HCT116 (cell line): ENCODE results near the gene LCNL1. TPM values are rescaled to one million over a fixed set of nuclear protein-coding genes. Genes with fewer than 3 reads are reported as not detected.

Experiments
- ATAC-seq: fragments of 200-7000 bp; cut with Tn5 transposase; 2 replicates; pipeline ENCODE4 v1.9.1; 2020; ENCODE audit warnings: mild to moderate bottlenecking, moderate library complexity
- BruUV-seq: library from RNA; stranded (reverse); fragments of 400-500 nt; replicated peaks from 2 replicates; lab custom pipeline; 2021; lab: Mats Ljungman, UMichigan
- CTCF ChIA-PET: fragments of 300-600 bp; sonication (Branson Sonifier 250); formaldehyde crosslinking; loops from one replicate; lab custom pipeline; 2021; ENCODE audit warnings: antibody characterized with exemption; lab: Charles Lee
- POLR2A ChIA-PET: fragments of 300-600, 350-600 bp; sonication (Branson Sonifier 250); formaldehyde crosslinking; loops from one replicate; lab custom pipeline; 2021; ENCODE audit warnings: antibody characterized with exemption; lab: Charles Lee
- RAD21 ChIA-PET, 2 experiments: fragments of 300-600 bp; sonication (Branson Sonifier 250); formaldehyde crosslinking; loops; one replicate each; lab custom pipeline; 2023; ENCODE audit warnings: low total read pairs in 2 of 2; ENCODE audit not compliant: uncharacterized antibody in 2 of 2, unreplicated experiment in 2 of 2, low non-redundant PET in 1 of 2; lab: Charles Lee
- DNase-seq: peaks from one replicate; pipeline ENCODE4 v3.0.0-alpha.2; 2010; ENCODE audit warnings: low read depth, low spot score
- H2AFZ ChIP-seq: fragments of 200-600 bp; shearing (Covaris generic), sonication (generic); 2 replicates; pipeline ENCODE4 v1.6.1; 2017; ENCODE audit warnings: low read depth, mixed run types, mixed read lengths, antibody characterized with exemption, low read length; ENCODE audit not compliant: poor library complexity, severe bottlenecking
- H3K27ac ChIP-seq: 2 replicates; pipeline ENCODE4 v1.5.1; 2012; ENCODE audit warnings: low read depth, low read length
- H3K27me3 ChIP-seq: fragments of 200-600 bp; sonication (generic); 2 replicates; pipeline ENCODE4 v1.6.1; 2016; ENCODE audit warnings: mixed run types, low read length, mixed read lengths; ENCODE audit not compliant: insufficient read depth
- H3K36me3 ChIP-seq, 2 experiments: fragments of 200-500 bp in 1 of 2; fragments of 200-600 bp in 1 of 2; sonication (Bioruptor generic) in 1 of 2; sonication (generic) in 1 of 2; 2 replicates each; pipeline versions ENCODE4 v1.5.1 to v1.6.1; 2014 to 2016; ENCODE audit warnings: low read length in 2 of 2, inconsistent platforms in 1 of 2, mixed read lengths in 1 of 2, mixed run types in 1 of 2; ENCODE audit not compliant: insufficient read depth in 2 of 2, control insufficient read depth in 1 of 2
- H3K4me1 ChIP-seq, 2 experiments: fragments of 200-600 bp in 1 of 2; sonication (generic) in 1 of 2; 2 replicates each; pipeline versions ENCODE4 v1.5.1 to v1.6.1; 2012 to 2017; ENCODE audit warnings: low read length in 2 of 2, inconsistent platforms in 1 of 2, mild to moderate bottlenecking in 1 of 2, mixed read lengths in 1 of 2, mixed run types in 1 of 2, moderate library complexity in 1 of 2; ENCODE audit not compliant: insufficient read depth in 2 of 2, control insufficient read depth in 1 of 2
- H3K4me2 ChIP-seq: fragments of 200-600 bp; sonication (generic); 2 replicates; pipeline ENCODE4 v1.6.1; 2017; ENCODE audit warnings: mixed run types, low read length, mixed read lengths
- H3K4me3 ChIP-seq, 2 experiments: fragments of 200-600 bp in 1 of 2; sonication (generic) in 1 of 2; replicated peaks in 1 of 2; 2 replicates each; pipeline ENCODE4 v1.5.1; 2011 to 2016; ENCODE audit warnings: low read length in 2 of 2, control low read depth in 1 of 2, low read depth in 1 of 2, mild to moderate bottlenecking in 1 of 2, mixed read lengths in 1 of 2, mixed run types in 1 of 2
- H3K79me2 ChIP-seq: fragments of 200-600 bp; sonication (generic); 2 replicates; pipeline ENCODE4 v1.6.1; 2017; ENCODE audit warnings: mild to moderate bottlenecking, mixed run types, low read length, moderate library complexity, mixed read lengths; ENCODE audit not compliant: insufficient read depth
- H3K9ac ChIP-seq: fragments of 200-600 bp; sonication (generic); 2 replicates; pipeline ENCODE4 v1.6.1; 2016; ENCODE audit warnings: low read length, mixed read lengths
- H3K9me2 ChIP-seq: fragments of 200-600 bp; sonication (generic), shearing (Covaris generic); 2 replicates; pipeline ENCODE4 v1.6.1; 2017; ENCODE audit warnings: mixed run types, mild to moderate bottlenecking, moderate library complexity; ENCODE audit not compliant: insufficient read depth
- H3K9me3 ChIP-seq, 2 experiments: fragments of 200-500 bp in 1 of 2; fragments of 200-600 bp in 1 of 2; sonication (Bioruptor generic) in 1 of 2; sonication (generic) in 1 of 2; 2 replicates each; pipeline ENCODE4 v1.6.1; 2014 to 2017; ENCODE audit warnings: low read length in 2 of 2, mixed read lengths in 2 of 2, inconsistent platforms in 1 of 2, low read depth in 1 of 2, mild to moderate bottlenecking in 1 of 2, mixed run types in 1 of 2, moderate library complexity in 1 of 2; ENCODE audit not compliant: control insufficient read depth in 1 of 2, insufficient read depth in 1 of 2
- H4K20me1 ChIP-seq: fragments of 200-600 bp; sonication (generic), shearing (Covaris generic); 2 replicates; pipeline ENCODE4 v1.6.1; 2017; ENCODE audit warnings: mixed run types, mild to moderate bottlenecking, moderate library complexity; ENCODE audit not compliant: insufficient read depth
- EGR1 ChIP-seq: IDR thresholded peaks from 2 replicates; pipeline ENCODE4 v1.6.1; 2012; ENCODE audit warnings: low read depth
- ELF1 ChIP-seq: IDR thresholded peaks from 2 replicates; pipeline ENCODE4 v1.6.1; 2012; ENCODE audit warnings: low read depth, borderline replicate concordance
- POLR2A ChIP-seq: IDR thresholded peaks from 2 replicates; pipeline ENCODE4 v1.7.0; 2011; ENCODE audit warnings: borderline replicate concordance; ENCODE audit not compliant: insufficient read depth, insufficient read length; ENCODE audit errors: extremely low read depth
- TCF7L2 ChIP-seq: IDR thresholded peaks from 2 replicates; pipeline ENCODE4 v1.7.0; 2011; ENCODE audit warnings: borderline replicate concordance, inconsistent platforms; ENCODE audit not compliant: insufficient read depth, insufficient read length; ENCODE audit errors: extremely low read depth
- intact Hi-C: fragments of 100-400 bp; cut with micrococcal nuclease; formaldehyde crosslinking; loops from 2 replicates; pipeline ENCODE4 v1.10.0; 2022
- total RNA-seq: library from RNA; stranded (reverse); gene quantifications from one replicate; pipeline ENCODE4 v1.2.1, GENCODE V29; 2021; ENCODE audit not compliant: unreplicated experiment

LCNL1 gene
- total RNA-seq, 1 experiment from 2014 or later: 0.44 TPM

DNA sequence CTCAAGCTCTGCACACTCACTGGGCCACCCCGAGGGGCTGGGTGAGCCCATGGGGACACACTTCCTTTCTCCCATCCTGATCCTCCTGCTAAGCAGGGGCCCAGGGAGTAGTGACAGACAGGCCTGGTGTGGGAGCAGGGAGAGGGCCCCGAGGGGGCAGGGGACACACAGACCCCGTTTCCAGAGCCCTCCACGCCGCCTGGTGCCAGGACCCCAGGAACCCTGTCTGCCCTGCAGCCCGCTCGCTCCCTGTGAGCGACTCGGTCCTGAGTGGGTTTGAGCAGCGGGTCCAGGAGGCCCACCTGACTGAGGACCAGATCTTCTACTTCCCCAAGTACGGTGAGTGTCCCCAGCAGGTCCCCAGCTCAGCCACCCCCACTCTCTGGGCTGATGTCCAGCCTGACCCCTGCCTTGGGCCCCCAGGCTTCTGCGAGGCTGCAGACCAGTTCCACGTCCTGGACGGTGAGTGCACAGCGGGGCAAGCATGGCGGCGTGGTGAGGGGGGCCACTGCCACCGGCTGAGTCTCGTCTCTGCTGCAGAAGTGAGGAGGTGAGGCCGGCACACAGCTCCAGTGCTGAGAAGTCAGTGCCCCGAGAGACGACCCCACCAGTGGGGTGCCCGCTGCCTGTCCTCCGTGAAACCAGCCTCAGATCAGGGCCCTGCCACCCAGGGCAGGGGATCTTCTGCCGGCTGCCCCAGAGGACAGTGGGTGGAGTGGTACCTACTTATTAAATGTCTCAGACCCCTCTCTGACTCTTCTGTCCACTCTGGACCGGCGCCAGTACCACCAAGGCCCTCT, 36.4 kb upstream of the LCNL1 start:
- ATAC-seq: no peak
- ChIA-PET RAD21 (interaction anchor here (2.0 to 2.1 kb wide), 2 partner anchors 89 kb away, joined by 21 to 25 read pairs; no protein-coding TSS in a partner anchor), CTCF (interaction anchor here (0.6 to 3.4 kb wide), 6 partner anchors 14 to 100 kb away, joined by 3 to 109 read pairs (median 6); no protein-coding TSS in a partner anchor), POLR2A (interaction anchor here (2.0 kb wide), 1 partner anchor 89 kb away, joined by 9 read pairs; no protein-coding TSS in a partner anchor)
- intact Hi-C loops: loop anchor here (10.0 kb wide), 1 partner anchor 102 kb away; the partner anchor contains the start of genes AJM1 and PHPT1
- H3K36me3 ChIP-seq: peaks cover 5 to 8% of the 10 kb centered on the region in 2 experiments; a peak in 2 of 4 replicates
- TF ChIP-seq ELF1 (no peak), TCF7L2 (no peak), EGR1 (no peak), POLR2A (no peak)
- H3K9ac ChIP-seq: no peak overlapping the region
- no peak overlapping the region for H3K4me3 ChIP-seq
- peaks cover 20% of the 10 kb centered on the region for H3K79me2 ChIP-seq
- no peaks in the 10 kb centered on the region for H4K20me1 ChIP-seq
- no peak overlapping the region for H3K4me2 ChIP-seq
- no peak overlapping the region; the same call in 1 of the 2 replicates for H3K27ac ChIP-seq
- H2AFZ ChIP-seq: no peak overlapping the region
- H3K9me3 ChIP-seq: no peaks in the 10 kb centered on the region
- no peaks in the 10 kb centered on the region for H3K9me2 ChIP-seq
- H3K27me3 ChIP-seq: no peaks in the 10 kb centered on the region
- DNase-seq: no peak
- no TSS peak for BruUV-seq
- H3K4me1 ChIP-seq: peaks cover 29 to 57% of the 10 kb centered on the region in 2 experiments
